ENCODE measurements around the gene CRACR2B.

The CRACR2B gene

GRCh38 chr11:843086-843734, 15.5 kb downstream of the CRACR2B start:
- no peak for DNase-seq (ENCODE audit: extremely low spot score)
- no peak for TF ChIP-seq PKNOX1 (IDR thresholded peaks at IDR 0.05)
- no peak for TF ChIP-seq FOXM1 (IDR thresholded peaks at IDR 0.05; ENCODE audit: borderline replicate concordance)
- TF ChIP-seq SP1 (IDR thresholded peaks at IDR 0.05) = no peak
- TF ChIP-seq ARNT (IDR thresholded peaks at IDR 0.05) = no peak
- TF ChIP-seq TARDBP (IDR thresholded peaks at IDR 0.05) = no peak
- no peak for TF ChIP-seq ZNF384 (IDR thresholded peaks at IDR 0.05)
- no peak for TF ChIP-seq LEF1 (IDR thresholded peaks at IDR 0.05; ENCODE audit: borderline replicate concordance)
- TF ChIP-seq L3MBTL2 (conservative IDR thresholded peaks at IDR 0.05) = no peak
- no peak for TF ChIP-seq SUZ12 (IDR thresholded peaks at IDR 0.05)
- ChIA-PET POLR2A (interaction anchor here (0.5 to 5.4 kb wide), 9 partner anchors 12 to 68 kb away, joined by 3 to 63 read pairs (median 5); partner anchors contain the start of genes CD151, CRACR2B, PNPLA2 and RPLP2), CTCF (interaction anchor here (0.5 to 1.4 kb wide), 5 partner anchors 9 to 203 kb away, joined by 3 to 4 read pairs (median 3); no protein-coding TSS in a partner anchor)

GRCh38 chr11:843818-844692, 16.3 kb downstream of the CRACR2B start:
- no peak for DNase-seq (ENCODE audit: extremely low spot score)
- TF ChIP-seq TARDBP (IDR thresholded peaks at IDR 0.05) (no peak), L3MBTL2 (conservative IDR thresholded peaks at IDR 0.05) (no peak), FOXA1 (IDR thresholded peaks at IDR 0.05) (no peak)
- ChIA-PET CTCF (interaction anchor here (0.8 to 1.4 kb wide), 4 partner anchors 10 to 54 kb away, joined by 3 to 4 read pairs (median 3); no protein-coding TSS in a partner anchor), POLR2A (interaction anchor here (1.4 to 5.4 kb wide), 5 partner anchors 12 to 31 kb away, joined by 3 to 63 read pairs (median 5); partner anchors contain the start of genes CD151 and CRACR2B)

GRCh38 chr11:844693-845644, 17.2 kb downstream of the CRACR2B start:
- ChIA-PET POLR2A (interaction anchor here (1.4 to 5.4 kb wide), 2 partner anchors 14 to 26 kb away, joined by 6 to 63 read pairs; partner anchors contain the start of genes CD151 and CRACR2B), CTCF (no interaction called here)
- TF ChIP-seq ARNT (IDR thresholded peaks at IDR 0.05) = no peak
- no peak for TF ChIP-seq LEF1 (IDR thresholded peaks at IDR 0.05; ENCODE audit: borderline replicate concordance)
- TF ChIP-seq BHLHE40 (IDR thresholded peaks at IDR 0.05; ENCODE audit: borderline replicate concordance) = no peak
- no peak for TF ChIP-seq CTBP1 (IDR thresholded peaks at IDR 0.05; ENCODE audit: borderline replicate concordance)
- TF ChIP-seq SP1 (IDR thresholded peaks at IDR 0.05) = no peak
- DNase-seq (ENCODE audit: extremely low spot score) = peak; percentile 51

- TF ChIP-seq FOXA1 (IDR thresholded peaks at IDR 0.05) (no peak), SP1 (IDR thresholded peaks at IDR 0.05) (no peak), PKNOX1 (IDR thresholded peaks at IDR 0.05) (no peak)
- CTCF ChIA-PET = interaction anchor here (1.1 kb wide), 1 partner anchor 205 kb away, joined by 4 read pairs; no protein-coding TSS in a partner anchor
- POLR2A ChIA-PET = interaction anchor here (1.5 to 1.7 kb wide), 2 partner anchors 12 to 14 kb away, joined by 3 to 5 read pairs; partner anchors contain the start of gene CD151
- DNase-seq (ENCODE audit: extremely low spot score) = no peak
Measured at GRCh38 chr11:845872-846495, 18.3 kb downstream of the CRACR2B start.

- TF ChIP-seq FOXM1 (IDR thresholded peaks at IDR 0.05; ENCODE audit: borderline replicate concordance) (no peak), FOXK2 (IDR thresholded peaks at IDR 0.05) (no peak), LEF1 (IDR thresholded peaks at IDR 0.05; ENCODE audit: borderline replicate concordance) (no peak), ARNT (IDR thresholded peaks at IDR 0.05) (no peak), PKNOX1 (IDR thresholded peaks at IDR 0.05) (no peak), L3MBTL2 (conservative IDR thresholded peaks at IDR 0.05) (no peak), FOXA1 (IDR thresholded peaks at IDR 0.05) (no peak)
- CTCF ChIA-PET = interaction anchor here (1.1 kb wide), 1 partner anchor 204 kb away, joined by 4 read pairs; no protein-coding TSS in a partner anchor
- POLR2A ChIA-PET = interaction anchor here (1.5 to 1.7 kb wide), 2 partner anchors 12 to 14 kb away, joined by 3 to 5 read pairs; partner anchors contain the start of gene CD151
- DNase-seq (ENCODE audit: extremely low spot score) = no peak
Measured at GRCh38 chr11:846496-847098, 18.9 kb downstream of the CRACR2B start.

Measured in HEK293T (cell line).